CD4-positive, alpha-beta T cell treated with Interferon gamma for 1 hour (primary cell): ENCODE measurements around the gene PEX26.
"Not testable (repeated sequence)": the region's sequence is repeated elsewhere in the genome, so short reads cannot be mapped to it uniquely, and the experiment has no call there.

ENCODE experiments used
- DNase-seq: peaks from one replicate; pipeline ENCODE4 v3.0.0-alpha.2; 2020

Gene PEX26

GRCh38 chr22:18073927-18074326 lies 3.9 kb upstream of the PEX26 start:
- DNase-seq = not testable (repeated sequence)

GRCh38 chr22:18075101-18075719 lies 2.6 kb upstream of the PEX26 start:
- no peak for DNase-seq

GRCh38 chr22:18075720-18076497 lies 1.9 kb upstream of the PEX26 start:
- DNase-seq = peak; percentile 30

GRCh38 chr22:18077087-18077638 lies 627 bp upstream of the PEX26 start:
- no peak for DNase-seq

GRCh38 chr22:18078329-18079041 lies 695 bp downstream of the PEX26 start:
- peak; percentile 27 for DNase-seq

GRCh38 chr22:18079706-18080233 lies 2.0 kb downstream of the PEX26 start:
- no peak for DNase-seq

GRCh38 chr22:18081416-18081815 lies 3.6 kb downstream of the PEX26 start:
- DNase-seq = no peak

GRCh38 chr22:18082467-18082866 lies 4.7 kb downstream of the PEX26 start:
- no peak for DNase-seq

- DNase-seq = no peak
Measured at GRCh38 chr22:18083406-18083805, 5.6 kb downstream of the PEX26 start.

GRCh38 chr22:18085188-18085587 lies 7.4 kb downstream of the PEX26 start:
- no peak for DNase-seq

GRCh38 chr22:18087350-18087855 lies 9.6 kb downstream of the PEX26 start:
- DNase-seq = no peak

GRCh38 chr22:18088825-18089568 lies 11.2 kb downstream of the PEX26 start:
- no peak for DNase-seq

GRCh38 chr22:18090286-18090685 lies 12.5 kb downstream of the PEX26 start:
- no peak for DNase-seq

GRCh38 chr22:18091478-18091877 lies 13.7 kb downstream of the PEX26 start:
- DNase-seq = no peak

- no peak for DNase-seq
Measured at GRCh38 chr22:18091916-18092526, 14.2 kb downstream of the PEX26 start.

GRCh38 chr22:18093661-18094060 lies 15.9 kb downstream of the PEX26 start:
- DNase-seq = no peak

- DNase-seq = no peak
Measured at GRCh38 chr22:18095101-18095805, 17.5 kb downstream of the PEX26 start.

- no peak for DNase-seq
Measured at GRCh38 chr22:18096823-18097222, 19.0 kb downstream of the PEX26 start.

GRCh38 chr22:18100781-18101180 lies 23.0 kb downstream of the PEX26 start:
- DNase-seq = no peak

- no peak for DNase-seq
Measured at GRCh38 chr22:18101536-18101935, 23.7 kb downstream of the PEX26 start.
